ENCODE results near the gene USP24.

USP24 gene

GRCh38 chr1:55188909-55189308 is 26.3 kb downstream of the USP24 start:
- Histone ChIP-seq H3K9me3 (ENCODE audit: control insufficient read depth in 5 of 5, low read length in 5 of 5) (peaks cover 0 to 5% (median 0%) of the 10 kb centered on the region in 5 donors), H3K9ac (ENCODE audit: low read length in 5 of 5) (no peak overlapping the region), H3K4me3 (ENCODE audit: low read depth in 1 of 5, low read length in 5 of 5) (no peak overlapping the region), H3K4me1 (ENCODE audit: control insufficient read depth in 5 of 5, insufficient read depth in 5 of 5, low read length in 5 of 5) (peaks cover 0 to 7% (median 3%) of the 10 kb centered on the region in 5 donors), H3K27ac (ENCODE audit: low read depth, low read length) (no peak overlapping the region), H3K27me3 (ENCODE audit: control insufficient read depth in 5 of 5, insufficient read depth in 4 of 5, low read length in 5 of 5) (no peaks in the 10 kb centered on the region), H3K36me3 (ENCODE audit: control insufficient read depth in 5 of 5, insufficient read depth in 5 of 5, low read length in 5 of 5) (peaks cover 0 to 5% (median 0%) of the 10 kb centered on the region in 5 donors)

- peaks cover 0 to 10% (median 8%) of the 10 kb centered on the region in 5 donors for H3K4me1 ChIP-seq (ENCODE audit: control insufficient read depth in 5 of 5, insufficient read depth in 5 of 5, low read length in 5 of 5)
- no peak overlapping the region for H3K9ac ChIP-seq (ENCODE audit: low read length in 5 of 5)
- H3K27ac ChIP-seq (ENCODE audit: low read depth, low read length) = no peak overlapping the region
- no peaks in the 10 kb centered on the region for H3K36me3 ChIP-seq (ENCODE audit: control insufficient read depth in 5 of 5, insufficient read depth in 5 of 5, low read length in 5 of 5)
- H3K4me3 ChIP-seq (ENCODE audit: low read depth in 1 of 5, low read length in 5 of 5) = no peak overlapping the region
- H3K27me3 ChIP-seq (ENCODE audit: control insufficient read depth in 5 of 5, insufficient read depth in 4 of 5, low read length in 5 of 5) = no peaks in the 10 kb centered on the region
- peaks cover 0 to 5% (median 0%) of the 10 kb centered on the region in 5 donors for H3K9me3 ChIP-seq (ENCODE audit: control insufficient read depth in 5 of 5, low read length in 5 of 5)
These were observed 29.3 kb downstream of the USP24 start for GRCh38 chr1:55185832-55186231.

DNA sequence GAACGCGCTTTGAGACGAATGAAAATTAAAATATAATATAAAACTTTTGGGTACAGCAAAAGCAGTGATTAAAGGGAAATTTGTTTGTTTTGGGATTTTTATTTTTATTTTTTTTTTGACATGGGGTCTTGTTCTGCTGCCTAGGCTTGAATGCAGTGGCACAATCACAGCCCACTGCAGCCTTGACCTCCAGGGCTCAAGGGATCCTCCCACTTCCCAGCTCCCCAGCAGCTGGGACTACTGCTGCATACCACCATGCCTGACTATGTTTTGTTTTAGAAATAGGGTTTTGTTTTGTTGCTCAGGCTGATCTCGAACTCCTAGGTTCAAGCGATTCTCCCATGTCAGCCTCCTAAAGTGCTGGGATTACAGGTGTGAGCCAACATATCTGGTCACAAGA is 30.3 kb downstream of the USP24 start:
- H3K9me3 ChIP-seq (ENCODE audit: control insufficient read depth in 5 of 5, low read length in 5 of 5) = peaks cover 0 to 5% (median 0%) of the 10 kb centered on the region in 5 donors
- H3K4me3 ChIP-seq (ENCODE audit: low read depth in 1 of 5, low read length in 5 of 5) = no peak overlapping the region
- H3K9ac ChIP-seq (ENCODE audit: low read length in 5 of 5) = no peak overlapping the region
- peaks cover 0 to 17% (median 14%) of the 10 kb centered on the region in 5 donors for H3K4me1 ChIP-seq (ENCODE audit: control insufficient read depth in 5 of 5, insufficient read depth in 5 of 5, low read length in 5 of 5)
- H3K36me3 ChIP-seq (ENCODE audit: control insufficient read depth in 5 of 5, insufficient read depth in 5 of 5, low read length in 5 of 5) = no peaks in the 10 kb centered on the region
- H3K27ac ChIP-seq (ENCODE audit: low read depth, low read length) = no peak overlapping the region
- H3K27me3 ChIP-seq (ENCODE audit: control insufficient read depth in 5 of 5, insufficient read depth in 4 of 5, low read length in 5 of 5) = no peaks in the 10 kb centered on the region

GRCh38 chr1:55181666-55182065 is 33.5 kb downstream of the USP24 start:
- H3K4me3 ChIP-seq (ENCODE audit: low read depth in 1 of 5, low read length in 5 of 5) = no peak overlapping the region

DNA sequence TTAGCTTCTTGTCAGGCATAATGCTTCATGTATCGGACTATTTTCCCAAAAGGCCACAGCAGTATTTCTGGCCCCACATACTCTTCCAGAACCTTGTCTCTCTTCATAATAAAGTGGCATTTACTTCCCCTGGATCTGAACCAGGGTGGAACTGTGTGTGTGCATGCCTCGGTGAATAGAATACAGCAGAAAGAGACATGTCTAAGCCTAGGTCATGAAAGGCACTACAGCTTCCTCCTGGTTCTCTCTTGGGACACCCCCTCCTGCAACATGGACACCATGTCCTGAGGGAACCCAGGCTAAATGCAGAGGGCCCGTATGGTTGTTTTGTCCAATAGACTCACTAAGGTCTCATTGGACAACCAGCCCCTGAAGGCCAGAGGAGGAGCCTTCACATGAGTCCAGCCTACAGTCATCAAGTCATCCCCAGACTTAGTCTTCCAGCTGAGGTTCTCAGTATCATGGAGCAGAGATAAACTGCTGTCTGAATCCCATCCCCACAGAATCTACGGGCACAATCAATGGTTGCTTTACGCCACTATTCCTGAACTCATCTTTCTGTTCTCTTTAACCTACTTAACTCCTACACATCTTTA is 35.0 kb downstream of the USP24 start:
- Histone ChIP-seq H3K9me3 (ENCODE audit: control insufficient read depth in 5 of 5, low read length in 5 of 5) (peaks cover 0 to 5% (median 0%) of the 10 kb centered on the region in 5 donors), H3K4me3 (ENCODE audit: low read depth in 1 of 5, low read length in 5 of 5) (no peak overlapping the region), H3K36me3 (ENCODE audit: control insufficient read depth in 5 of 5, insufficient read depth in 5 of 5, low read length in 5 of 5) (peaks cover 0 to 9% (median 0%) of the 10 kb centered on the region in 5 donors), H3K27ac (ENCODE audit: low read depth, low read length) (no peak overlapping the region), H3K27me3 (ENCODE audit: control insufficient read depth in 5 of 5, insufficient read depth in 4 of 5, low read length in 5 of 5) (no peaks in the 10 kb centered on the region), H3K9ac (ENCODE audit: low read length in 5 of 5) (no peak overlapping the region), H3K4me1 (ENCODE audit: control insufficient read depth in 5 of 5, insufficient read depth in 5 of 5, low read length in 5 of 5) (peaks cover 0 to 20% (median 15%) of the 10 kb centered on the region in 5 donors)

More at GRCh38 chr1:55181666-55182065, 33.5 kb downstream of the USP24 start:
- H3K36me3 ChIP-seq (ENCODE audit: control insufficient read depth in 5 of 5, insufficient read depth in 5 of 5, low read length in 5 of 5) = peaks cover 0 to 2% (median 0%) of the 10 kb centered on the region in 5 donors
- H3K9me3 ChIP-seq (ENCODE audit: control insufficient read depth in 5 of 5, low read length in 5 of 5) = peaks cover 0 to 5% (median 0%) of the 10 kb centered on the region in 5 donors
- no peaks in the 10 kb centered on the region for H3K27me3 ChIP-seq (ENCODE audit: control insufficient read depth in 5 of 5, insufficient read depth in 4 of 5, low read length in 5 of 5)
- H3K27ac ChIP-seq (ENCODE audit: low read depth, low read length) = no peak overlapping the region
- H3K4me1 ChIP-seq (ENCODE audit: control insufficient read depth in 5 of 5, insufficient read depth in 5 of 5, low read length in 5 of 5) = peaks cover 0 to 20% (median 15%) of the 10 kb centered on the region in 5 donors
- H3K9ac ChIP-seq (ENCODE audit: low read length in 5 of 5) = no peak overlapping the region

- H3K4me1 ChIP-seq (ENCODE audit: control insufficient read depth in 5 of 5, insufficient read depth in 5 of 5, low read length in 5 of 5) = peaks cover 0 to 20% (median 15%) of the 10 kb centered on the region in 5 donors
- peaks cover 0 to 4% (median 0%) of the 10 kb centered on the region in 5 donors for H3K9me3 ChIP-seq (ENCODE audit: control insufficient read depth in 5 of 5, low read length in 5 of 5)
- H3K36me3 ChIP-seq (ENCODE audit: control insufficient read depth in 5 of 5, insufficient read depth in 5 of 5, low read length in 5 of 5) = peaks cover 0 to 9% (median 0%) of the 10 kb centered on the region in 5 donors
- no peak overlapping the region for H3K27ac ChIP-seq (ENCODE audit: low read depth, low read length)
- H3K27me3 ChIP-seq (ENCODE audit: control insufficient read depth in 5 of 5, insufficient read depth in 4 of 5, low read length in 5 of 5) = no peaks in the 10 kb centered on the region
- no peak overlapping the region for H3K4me3 ChIP-seq (ENCODE audit: low read depth in 1 of 5, low read length in 5 of 5)
- no peak overlapping the region for H3K9ac ChIP-seq (ENCODE audit: low read length in 5 of 5)
These were observed 35.9 kb downstream of the USP24 start for GRCh38 chr1:55179177-55179835.

GRCh38 chr1:55172687-55173086 is 42.5 kb downstream of the USP24 start:
- H3K4me3 ChIP-seq (ENCODE audit: low read depth in 1 of 5, low read length in 5 of 5) = no peak overlapping the region
- no peak overlapping the region for H3K9ac ChIP-seq (ENCODE audit: low read length in 5 of 5)
- no peak overlapping the region for H3K27ac ChIP-seq (ENCODE audit: low read depth, low read length)
- no peaks in the 10 kb centered on the region for H3K9me3 ChIP-seq (ENCODE audit: control insufficient read depth in 5 of 5, low read length in 5 of 5)
- H3K4me1 ChIP-seq (ENCODE audit: control insufficient read depth in 5 of 5, insufficient read depth in 5 of 5, low read length in 5 of 5) = peaks cover 0 to 2% (median 0%) of the 10 kb centered on the region in 5 donors
- H3K36me3 ChIP-seq (ENCODE audit: control insufficient read depth in 5 of 5, insufficient read depth in 5 of 5, low read length in 5 of 5) = peaks cover 20 to 36% (median 33%) of the 10 kb centered on the region in 5 donors
- H3K27me3 ChIP-seq (ENCODE audit: control insufficient read depth in 5 of 5, insufficient read depth in 4 of 5, low read length in 5 of 5) = no peaks in the 10 kb centered on the region

DNA sequence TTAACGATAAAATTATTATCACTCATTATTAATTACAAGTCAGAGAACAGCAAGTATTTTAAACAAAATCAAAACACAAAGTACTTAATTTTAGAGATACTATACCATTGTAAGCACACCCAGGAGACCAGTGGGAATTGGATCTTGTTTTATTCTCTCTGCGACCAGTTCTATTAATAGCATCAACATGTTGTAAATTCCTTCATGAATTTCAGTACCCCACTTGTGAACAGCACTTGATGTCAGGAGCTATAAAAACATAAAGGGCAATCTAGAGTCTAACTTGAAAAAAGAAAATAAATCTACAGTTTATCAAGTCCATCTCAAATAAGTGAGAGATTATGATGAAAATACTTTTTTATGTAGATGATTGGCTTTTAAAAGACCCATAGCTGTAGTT is 42.9 kb downstream of the USP24 start:
- Histone ChIP-seq H3K36me3 (ENCODE audit: control insufficient read depth in 5 of 5, insufficient read depth in 5 of 5, low read length in 5 of 5) (peaks cover 23 to 38% (median 36%) of the 10 kb centered on the region in 5 donors), H3K9ac (ENCODE audit: low read length in 5 of 5) (no peak overlapping the region), H3K27me3 (ENCODE audit: control insufficient read depth in 5 of 5, insufficient read depth in 4 of 5, low read length in 5 of 5) (no peaks in the 10 kb centered on the region), H3K4me1 (ENCODE audit: control insufficient read depth in 5 of 5, insufficient read depth in 5 of 5, low read length in 5 of 5) (peaks cover 0 to 2% (median 0%) of the 10 kb centered on the region in 5 donors), H3K27ac (ENCODE audit: low read depth, low read length) (no peak overlapping the region), H3K9me3 (ENCODE audit: control insufficient read depth in 5 of 5, low read length in 5 of 5) (no peaks in the 10 kb centered on the region), H3K4me3 (ENCODE audit: low read depth in 1 of 5, low read length in 5 of 5) (no peak overlapping the region)

GRCh38 chr1:55171694-55172093 is 43.5 kb downstream of the USP24 start:
- Histone ChIP-seq H3K9ac (ENCODE audit: low read length in 5 of 5) (no peak overlapping the region), H3K36me3 (ENCODE audit: control insufficient read depth in 5 of 5, insufficient read depth in 5 of 5, low read length in 5 of 5) (peaks cover 25 to 42% (median 36%) of the 10 kb centered on the region in 5 donors), H3K27ac (ENCODE audit: low read depth, low read length) (no peak overlapping the region)

GRCh38 chr1:55170426-55170825 is 44.7 kb downstream of the USP24 start:
- Histone ChIP-seq H3K27me3 (ENCODE audit: control insufficient read depth in 5 of 5, insufficient read depth in 4 of 5, low read length in 5 of 5) (no peaks in the 10 kb centered on the region), H3K9me3 (ENCODE audit: control insufficient read depth in 5 of 5, low read length in 5 of 5) (no peaks in the 10 kb centered on the region), H3K9ac (ENCODE audit: low read length in 5 of 5) (no peak overlapping the region), H3K27ac (ENCODE audit: low read depth, low read length) (no peak overlapping the region), H3K36me3 (ENCODE audit: control insufficient read depth in 5 of 5, insufficient read depth in 5 of 5, low read length in 5 of 5) (peaks cover 30 to 47% (median 39%) of the 10 kb centered on the region in 5 donors), H3K4me3 (ENCODE audit: low read depth in 1 of 5, low read length in 5 of 5) (no peak overlapping the region), H3K4me1 (ENCODE audit: control insufficient read depth in 5 of 5, insufficient read depth in 5 of 5, low read length in 5 of 5) (peaks cover 0 to 2% (median 0%) of the 10 kb centered on the region in 5 donors)

More at GRCh38 chr1:55171694-55172093, 43.5 kb downstream of the USP24 start:
- Histone ChIP-seq H3K9me3 (ENCODE audit: control insufficient read depth in 5 of 5, low read length in 5 of 5) (no peaks in the 10 kb centered on the region), H3K27me3 (ENCODE audit: control insufficient read depth in 5 of 5, insufficient read depth in 4 of 5, low read length in 5 of 5) (no peaks in the 10 kb centered on the region), H3K4me1 (ENCODE audit: control insufficient read depth in 5 of 5, insufficient read depth in 5 of 5, low read length in 5 of 5) (peaks cover 0 to 2% (median 0%) of the 10 kb centered on the region in 5 donors), H3K4me3 (ENCODE audit: low read depth in 1 of 5, low read length in 5 of 5) (no peak overlapping the region)
